Left colon (tissue), 2 donors: Measurements from ENCODE around the gene ADAM19. TPM values are rescaled to one million over a fixed set of nuclear protein-coding genes. Genes with fewer than 3 reads are reported as not detected.

Experiments
- ATAC-seq: fragments of 200-7000 bp; cut with Tn5 transposase; one replicate; pipeline ENCODE4 v1.9.1; 2020; ENCODE audit warnings: mild to moderate bottlenecking, moderate library complexity
- DNase-seq, 2 donors: peaks; one replicate each; pipeline ENCODE4 v3.0.0-alpha.2; 2020
- intact Hi-C, 2 donors: fragments of 100-400 bp; cut with DNase I in 1 of 2; cut with micrococcal nuclease in 1 of 2; formaldehyde crosslinking; loops; one replicate each; pipeline versions ENCODE4 v1.11.2 to v1.14.0; 2022; cut with DNase I, micrococcal nuclease
- total RNA-seq, 2 donors: library from RNA; stranded (reverse); fragmentation: NEBNext Ultra II Directional; extraction: Animal tissue kit (Norgen Biotek cat#: 25700); gene quantifications; one replicate each; pipeline ENCODE4 v1.2.1, GENCODE V29; 2021
- donor health status: DM: no; HTN: no; CAD: no.
- donor health status: DM: yes; HTN: yes; CAD: no.

Gene ADAM19
- total RNA-seq, 2 donors from 2014 or later: 2.7 to 9.1 TPM

DNA sequence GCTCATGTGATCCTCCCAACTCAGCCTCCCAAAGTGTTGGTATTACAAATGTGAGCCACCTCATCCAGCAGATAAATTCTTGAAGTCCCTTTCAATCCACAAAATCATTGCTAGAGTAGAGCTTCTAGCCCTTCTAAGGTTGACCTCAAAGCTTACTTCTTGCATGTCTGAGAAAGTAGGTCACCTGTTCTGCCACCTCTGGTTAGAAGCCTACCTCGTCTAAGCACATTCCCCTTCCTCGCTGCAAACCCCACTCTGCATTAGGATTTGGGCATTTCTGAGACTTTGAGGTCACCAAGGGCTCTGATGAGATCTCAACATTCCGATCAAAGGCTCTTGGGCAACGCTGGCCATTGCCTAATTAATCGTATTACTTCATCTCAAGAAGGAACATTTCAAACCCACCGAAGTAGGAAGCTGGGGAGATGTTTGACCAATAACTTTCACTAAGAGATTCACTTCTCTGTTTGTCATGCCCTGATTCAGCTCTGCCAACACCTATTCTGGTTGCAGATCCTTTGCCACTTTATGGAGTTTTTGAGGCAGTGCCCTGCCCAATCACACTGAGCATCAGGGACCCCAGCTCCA, 8.6 kb downstream of the ADAM19 start:
- intact Hi-C loops: no loop called here
- ATAC-seq (no peak), DNase-seq (no peak)

DNA sequence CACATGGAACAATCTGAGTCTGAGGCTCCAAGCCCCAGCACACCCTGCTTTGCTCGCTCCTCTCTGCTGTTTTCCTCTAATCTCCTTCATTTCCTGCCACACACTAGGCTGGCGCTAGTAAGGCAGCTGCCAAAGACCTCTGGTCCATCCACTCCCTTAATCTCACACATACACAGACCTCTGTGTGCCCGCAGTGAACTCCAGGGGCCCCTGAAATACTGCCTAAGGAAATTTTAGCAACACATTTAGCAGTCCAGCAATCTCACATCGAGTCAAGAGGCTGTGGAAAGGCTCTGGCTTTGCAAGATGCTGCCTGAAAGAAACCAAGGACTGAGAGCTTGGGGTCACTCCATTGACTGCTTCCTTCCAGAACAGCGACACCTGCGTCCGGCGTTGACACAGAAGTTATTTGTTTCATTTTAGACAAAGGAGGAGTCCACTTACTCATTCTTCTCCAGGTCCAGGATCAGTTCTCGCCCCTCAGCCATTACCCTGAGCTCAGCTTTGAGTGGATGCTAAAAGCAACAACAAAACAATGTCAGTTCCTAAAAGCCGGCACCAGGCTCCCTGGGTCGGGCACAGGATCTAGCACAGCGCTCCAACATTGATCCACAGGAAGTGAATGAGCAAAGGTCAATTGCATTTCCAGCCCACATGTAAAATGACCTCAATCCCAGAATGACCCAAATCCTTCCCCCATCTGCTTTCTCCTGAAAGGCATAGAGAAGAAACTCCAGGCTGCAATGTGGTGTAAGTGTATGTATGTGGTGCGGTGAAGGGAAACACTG, 11.5 kb downstream of the ADAM19 start:
- no peak for ATAC-seq
- intact Hi-C loops: no loop called here
- DNase-seq: no peak

DNA sequence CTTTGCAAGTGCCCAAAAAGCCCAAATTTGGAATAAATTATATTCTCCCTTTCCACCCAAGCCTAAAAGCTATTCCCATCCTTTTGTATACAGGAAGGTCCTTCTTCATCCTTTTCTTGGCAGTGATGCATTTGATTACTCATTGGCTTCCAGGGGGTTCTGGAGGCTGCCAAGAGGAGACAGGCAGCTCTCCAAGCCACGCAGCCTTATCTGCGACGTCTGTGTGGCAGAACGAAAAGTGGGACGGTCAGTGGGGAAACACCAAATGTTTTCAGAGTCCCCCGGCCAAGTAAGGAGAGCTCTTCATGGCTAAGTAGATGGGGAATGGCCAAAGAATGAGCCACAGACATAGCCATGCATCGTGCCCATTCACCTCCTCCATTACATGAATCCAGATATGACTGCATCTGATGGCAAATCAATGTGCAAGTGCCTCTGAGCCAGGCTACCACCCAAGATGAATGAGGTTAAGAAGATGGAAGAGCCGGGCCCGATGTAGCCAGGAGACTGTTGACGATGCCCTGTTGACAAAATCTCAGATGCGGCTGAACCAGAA, 12.1 kb downstream of the ADAM19 start:
- no peak for DNase-seq
- ATAC-seq: no peak
- intact Hi-C loops: no loop called here

DNA sequence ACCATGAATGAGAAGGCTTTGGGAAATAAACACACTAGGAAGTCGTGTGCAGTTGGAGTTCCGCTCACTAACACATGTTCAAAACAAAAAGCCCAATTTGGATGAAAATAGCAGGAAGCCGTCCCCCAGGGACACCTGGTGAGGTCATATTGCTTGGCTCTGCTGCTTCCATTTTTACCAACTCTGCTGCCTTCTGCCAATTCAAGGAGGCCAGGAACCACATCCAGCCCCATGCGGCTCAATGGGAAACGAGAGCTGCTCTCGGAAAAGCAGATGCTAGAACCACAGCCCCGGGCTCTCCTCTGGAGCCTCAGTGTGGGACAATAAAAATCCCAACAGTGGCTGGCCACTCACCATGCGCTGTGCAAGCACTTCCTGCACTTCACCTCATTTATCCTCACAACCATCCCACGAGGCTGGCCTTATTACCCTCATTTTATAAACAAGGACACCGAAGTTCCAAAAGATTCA, 13.4 kb downstream of the ADAM19 start:
- intact Hi-C loops: no loop called here
- no peak for DNase-seq
- ATAC-seq: no peak

DNA sequence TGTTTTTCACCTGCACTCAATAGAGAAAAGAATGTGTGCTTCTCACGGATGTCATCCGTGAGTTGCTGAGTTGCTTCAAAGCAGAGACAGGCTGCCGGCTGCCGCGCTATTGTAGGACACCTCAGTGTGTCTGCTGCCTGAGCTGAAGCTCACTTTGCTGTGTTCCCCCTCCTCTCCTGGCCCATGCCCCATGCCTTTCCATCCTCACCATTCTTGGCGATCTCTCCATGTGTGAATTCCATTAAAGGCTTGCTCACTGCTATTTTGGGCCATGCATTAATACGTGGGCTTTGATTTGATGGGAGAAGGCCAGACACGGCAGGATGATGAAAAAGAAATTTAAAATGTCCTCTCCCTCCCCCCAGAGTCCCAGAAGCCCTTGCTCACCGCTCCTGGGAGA, 14.5 kb downstream of the ADAM19 start:
- DNase-seq (no peak), ATAC-seq (no peak)
- intact Hi-C loops: no loop called here

DNA sequence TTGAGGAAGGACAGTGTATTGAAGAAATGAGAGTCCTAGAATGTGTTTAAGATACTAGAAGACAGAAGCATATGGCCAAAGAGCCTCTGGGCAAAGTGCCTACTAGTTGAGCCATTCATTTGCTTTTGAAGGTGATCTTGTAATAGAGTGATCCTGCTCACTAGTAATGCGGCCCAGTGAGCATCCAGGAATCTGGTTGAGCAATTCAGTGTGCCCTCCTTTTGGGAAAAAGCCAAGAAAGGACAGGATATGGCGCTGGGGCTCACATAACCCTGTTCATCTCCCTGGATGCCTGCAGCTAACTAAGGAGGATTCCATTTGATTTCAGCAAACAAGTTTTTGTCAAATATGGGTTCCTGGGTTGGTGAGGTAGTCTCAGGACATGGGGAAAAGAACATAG, 16.3 kb downstream of the ADAM19 start:
- ATAC-seq: no peak
- no peak for DNase-seq
- intact Hi-C loops: no loop called here

DNA sequence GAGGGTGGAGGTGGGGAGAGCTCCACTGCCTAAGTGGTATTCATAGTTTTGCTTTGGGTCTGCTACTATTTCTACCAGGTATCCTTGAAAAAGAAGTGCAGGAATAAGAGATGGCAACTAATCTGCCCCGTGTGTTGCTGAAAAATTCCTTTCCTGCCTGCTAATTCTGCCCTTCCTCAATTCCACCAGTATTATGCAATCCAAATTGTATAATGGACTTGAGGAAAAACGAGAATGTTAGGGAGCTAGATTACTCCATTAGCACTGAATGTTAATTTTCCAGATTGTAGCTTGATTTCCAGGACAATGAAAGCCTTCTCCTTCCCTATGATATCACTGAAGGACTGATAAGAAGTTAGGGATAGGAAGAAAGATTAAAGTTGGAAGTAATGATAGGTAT, 16.9 kb downstream of the ADAM19 start:
- DNase-seq (no peak), ATAC-seq (no peak)
- intact Hi-C loops: no loop called here

DNA sequence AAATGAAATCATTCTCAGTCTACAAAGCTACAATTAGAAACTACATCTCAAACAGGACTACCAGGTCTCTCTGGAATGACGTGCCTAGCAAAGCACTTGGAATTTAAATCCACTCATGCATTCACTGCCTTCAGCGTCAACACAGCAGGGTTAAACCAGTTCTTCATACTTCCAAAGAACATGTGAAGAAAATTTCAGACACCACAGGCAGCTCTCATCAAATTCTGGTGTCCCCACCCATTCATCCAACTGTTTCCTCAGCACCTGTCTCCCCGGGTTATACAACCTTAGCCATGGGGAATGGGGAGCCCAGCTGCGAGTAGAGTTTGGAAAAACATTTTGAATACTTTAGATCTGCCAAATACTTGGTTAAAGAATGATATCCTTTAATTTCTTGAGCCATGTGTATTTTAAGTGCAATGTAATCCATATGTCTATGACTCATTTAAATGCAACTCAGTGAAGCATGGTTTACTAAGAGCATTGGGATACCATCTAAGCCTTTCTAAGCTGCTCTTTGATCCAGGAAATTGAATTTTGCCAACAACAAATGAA, 17.5 kb downstream of the ADAM19 start:
- ATAC-seq: no peak
- intact Hi-C loops: no loop called here
- no peak for DNase-seq

DNA sequence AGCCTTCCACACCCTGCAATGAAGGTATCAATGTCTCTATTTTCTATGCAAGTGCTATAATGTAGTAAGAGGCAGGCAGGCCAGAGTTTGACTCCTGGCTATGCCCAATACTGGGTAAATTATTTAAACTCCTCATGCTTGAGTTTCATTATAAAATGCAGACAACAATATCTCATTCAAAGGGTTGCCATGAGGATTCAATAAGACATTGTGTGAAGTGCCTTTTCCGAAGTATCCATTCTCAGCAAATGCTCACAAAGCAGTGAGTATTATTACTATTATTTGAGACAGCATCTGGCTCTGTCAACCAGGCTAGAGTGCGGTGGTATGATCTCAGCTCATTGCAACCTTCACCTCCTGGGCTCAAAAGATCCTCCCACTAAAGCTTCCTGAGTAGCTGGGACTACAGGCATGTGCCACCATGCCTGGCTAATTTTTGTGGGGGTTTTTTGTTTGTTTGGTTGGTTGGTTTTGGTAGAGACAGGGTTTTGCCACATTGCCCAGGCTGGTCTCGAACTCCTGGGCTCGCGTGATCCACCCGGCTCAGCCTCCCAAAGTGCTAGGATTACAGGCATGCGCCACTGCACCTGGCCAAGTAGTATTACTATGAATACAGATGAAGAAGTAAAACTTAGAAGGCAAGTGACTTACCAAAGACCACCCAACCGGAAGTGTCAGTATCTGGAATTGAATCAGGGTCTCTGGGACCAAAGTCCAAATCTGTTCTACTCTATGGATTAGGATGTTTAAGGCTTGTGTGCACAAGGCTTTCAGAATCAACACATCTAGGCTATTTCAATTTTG, 18.8 kb downstream of the ADAM19 start:
- no peak for ATAC-seq
- intact Hi-C loops: no loop called here
- no peak for DNase-seq

DNA sequence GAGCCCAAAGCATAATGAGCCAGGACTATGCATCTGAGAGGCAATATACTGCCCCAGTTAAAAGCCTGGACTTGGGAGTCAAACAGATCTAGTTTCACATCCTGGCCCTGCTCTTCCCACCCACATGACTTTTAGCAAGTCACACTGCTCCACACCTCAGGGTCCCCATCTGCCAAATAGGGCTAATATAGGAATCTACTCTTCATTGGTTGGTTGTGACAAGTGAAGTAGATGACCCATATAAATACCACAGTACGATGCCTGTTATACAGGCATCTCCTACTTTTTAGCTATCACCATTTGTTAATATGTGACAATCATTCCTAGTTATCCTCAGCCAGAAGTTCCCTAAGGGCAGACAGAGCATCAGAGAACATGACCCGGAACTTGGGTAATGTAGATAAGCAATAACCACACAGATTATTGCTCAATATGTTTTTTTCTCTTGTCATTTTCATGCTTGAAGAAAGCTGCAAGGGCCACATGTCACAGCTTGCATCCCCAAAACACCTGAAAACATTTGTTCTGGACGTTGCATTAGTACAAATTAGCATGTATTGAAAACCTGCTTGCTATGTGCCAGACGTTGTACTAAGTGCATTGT, 20.4 kb downstream of the ADAM19 start:
- ATAC-seq (no peak), DNase-seq (no peak)
- intact Hi-C loops: no loop called here

DNA sequence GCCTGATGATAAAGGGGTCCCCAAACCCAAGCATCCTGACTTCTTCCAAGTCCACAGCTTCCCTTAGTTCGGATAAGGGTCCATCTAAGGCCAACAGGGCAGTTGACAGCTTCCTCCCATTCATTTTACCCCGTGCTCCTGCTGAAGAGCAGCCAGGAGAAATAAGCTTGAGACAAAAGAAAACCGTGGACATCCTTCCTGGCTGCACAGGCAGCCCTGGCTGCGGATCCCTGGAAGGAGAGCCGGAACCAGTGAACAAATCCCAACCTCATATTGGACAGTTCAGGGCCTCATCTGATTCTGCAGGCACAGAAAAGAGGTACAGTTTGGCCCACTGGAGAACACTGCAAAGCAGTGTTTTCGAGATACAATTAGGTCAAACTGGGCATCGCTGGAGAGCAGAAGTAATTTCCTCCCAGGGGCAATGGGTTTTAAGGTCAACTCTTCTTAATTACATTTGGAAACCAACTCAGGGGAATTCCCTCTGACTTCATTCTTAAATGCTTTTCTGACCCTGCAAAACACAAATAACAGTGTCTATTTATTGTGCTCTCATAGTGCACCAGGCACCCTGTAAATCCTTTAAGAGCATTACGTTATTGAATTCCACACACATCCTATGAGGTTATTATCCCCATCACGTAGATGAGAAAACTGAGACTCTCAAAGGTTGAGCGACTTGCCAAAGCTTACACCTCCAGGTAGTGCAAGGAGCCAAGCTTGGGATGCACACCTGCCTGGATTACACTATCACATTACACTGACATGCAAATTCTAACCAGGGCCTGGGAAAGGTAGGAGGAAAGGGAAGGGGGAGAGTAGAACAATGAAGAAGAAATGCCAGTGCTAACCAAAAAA, 21.2 kb downstream of the ADAM19 start:
- DNase-seq (no peak), ATAC-seq (no peak)
- intact Hi-C loops: no loop called here

DNA sequence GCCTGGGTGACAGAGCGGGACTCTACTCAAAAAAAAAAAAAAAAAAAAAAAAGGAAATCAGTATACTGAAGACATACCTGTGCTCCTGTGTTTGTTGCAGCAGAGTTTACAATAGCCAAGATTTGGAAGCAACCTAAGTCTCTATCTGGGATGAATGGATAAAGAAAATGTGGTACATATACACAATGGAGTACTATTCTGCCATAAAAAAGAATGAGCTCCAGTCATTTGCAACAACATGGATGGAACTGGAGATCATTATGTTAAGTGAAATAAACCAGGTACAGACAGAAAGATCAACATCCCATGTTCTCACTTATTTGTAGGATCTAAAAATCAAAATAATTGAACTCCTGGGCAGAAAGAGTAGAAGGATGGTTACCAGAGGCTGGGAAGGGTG, 22.9 kb downstream of the ADAM19 start:
- no peak for DNase-seq
- ATAC-seq: no peak
- intact Hi-C loops: no loop called here

DNA sequence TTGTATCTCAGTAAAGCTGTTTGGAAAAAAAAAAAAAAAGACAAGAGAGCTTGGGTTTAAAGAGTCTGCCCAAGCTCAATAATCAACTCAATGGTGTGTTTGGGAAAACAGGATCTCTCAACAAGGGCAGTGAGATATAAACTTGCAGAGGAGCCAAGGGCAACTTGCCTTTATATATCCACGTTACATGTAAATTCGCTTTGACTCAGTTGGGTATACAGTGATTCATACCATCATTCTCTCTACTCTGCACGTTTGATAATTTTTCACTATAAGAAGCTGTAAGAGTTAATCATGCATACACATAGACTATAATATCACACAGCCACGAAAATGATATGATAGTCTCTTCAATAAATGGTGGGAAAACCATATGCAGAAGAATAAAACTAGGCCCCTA, 24.9 kb downstream of the ADAM19 start:
- no peak for ATAC-seq
- DNase-seq: no peak
- intact Hi-C loops: no loop called here

DNA sequence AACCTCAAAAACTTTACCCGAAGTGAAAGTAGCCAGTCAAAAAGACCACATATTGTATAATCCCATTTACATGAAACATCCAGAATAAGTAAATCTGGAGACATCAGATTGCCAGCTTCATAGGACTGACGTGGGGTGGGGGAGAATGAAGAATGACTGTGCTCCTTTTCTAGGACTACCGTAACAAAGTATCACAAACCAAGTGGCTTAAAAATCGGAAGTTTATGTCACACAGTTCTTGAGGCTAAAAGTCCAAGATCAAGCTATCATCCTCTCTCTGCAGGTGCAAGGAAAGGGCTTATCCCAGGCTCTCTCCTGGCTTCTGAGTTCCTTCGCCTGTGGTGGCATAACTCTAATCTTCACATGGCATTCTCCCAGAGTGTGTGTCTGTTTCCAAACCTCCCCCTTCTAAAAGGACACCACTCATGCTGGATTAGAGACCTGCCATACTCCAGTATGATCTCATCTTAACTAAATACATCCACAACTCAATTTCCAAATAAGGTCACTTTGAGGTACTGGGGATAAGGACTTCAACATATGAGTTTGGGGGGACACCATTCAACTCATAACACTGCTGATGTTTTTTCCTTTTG, 25.5 kb downstream of the ADAM19 start:
- ATAC-seq: no peak
- no peak for DNase-seq
- intact Hi-C loops: no loop called here

DNA sequence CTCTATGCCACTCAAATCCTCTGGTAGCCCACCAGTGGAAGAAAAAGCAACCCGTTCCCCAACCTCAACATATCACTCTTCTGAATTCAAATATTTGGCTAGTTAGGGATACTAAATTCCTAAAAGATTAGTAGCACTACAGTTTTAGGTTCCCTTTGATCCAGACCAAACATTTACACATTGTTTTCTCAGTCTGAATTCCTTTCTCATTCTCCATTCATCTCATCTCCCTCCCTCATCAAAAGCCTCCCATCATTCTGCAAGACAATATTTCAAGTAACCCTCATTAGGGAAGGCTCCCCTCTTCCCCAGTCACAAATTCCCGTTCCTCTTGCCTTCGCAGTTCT, 26.3 kb downstream of the ADAM19 start:
- intact Hi-C loops: no loop called here
- no peak for ATAC-seq
- DNase-seq: no peak

DNA sequence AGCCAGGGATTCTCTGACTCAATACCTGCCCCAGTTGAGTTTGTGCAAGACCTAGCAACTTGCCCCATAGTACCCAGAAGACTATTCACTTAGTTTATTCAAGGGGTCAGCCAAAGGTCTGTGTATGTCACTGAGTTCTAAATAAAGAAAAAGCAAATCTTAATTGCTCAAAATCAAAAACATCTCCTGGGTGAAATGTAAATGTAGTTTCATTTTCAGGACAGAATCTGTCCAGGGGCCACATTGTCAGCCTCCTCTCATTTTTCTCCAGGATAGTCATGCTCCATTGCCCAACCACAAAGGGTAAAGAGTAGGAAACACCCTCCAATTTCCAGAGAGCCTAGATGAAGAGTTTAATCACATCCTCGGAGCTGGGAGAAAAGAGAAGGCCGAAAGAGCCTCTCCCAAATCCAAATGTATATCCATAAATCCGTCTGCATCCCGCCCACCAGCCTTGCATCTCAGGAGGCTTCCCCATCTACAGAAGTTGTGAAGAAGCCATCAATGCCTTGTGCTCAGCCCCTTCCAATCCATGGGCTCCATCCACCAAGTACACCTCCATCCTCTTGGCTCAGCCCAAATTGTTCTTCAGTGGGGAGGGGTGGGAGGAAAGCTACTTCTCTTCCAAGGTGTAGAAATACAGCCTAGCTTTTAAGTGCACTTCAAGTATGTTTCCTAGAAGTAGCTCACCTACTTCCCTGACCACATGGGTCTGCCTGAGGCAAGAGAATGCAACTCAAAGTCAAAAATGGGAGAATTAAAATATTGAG, 26.9 kb downstream of the ADAM19 start:
- ATAC-seq (no peak), DNase-seq (no peak)
- intact Hi-C loops: no loop called here

DNA sequence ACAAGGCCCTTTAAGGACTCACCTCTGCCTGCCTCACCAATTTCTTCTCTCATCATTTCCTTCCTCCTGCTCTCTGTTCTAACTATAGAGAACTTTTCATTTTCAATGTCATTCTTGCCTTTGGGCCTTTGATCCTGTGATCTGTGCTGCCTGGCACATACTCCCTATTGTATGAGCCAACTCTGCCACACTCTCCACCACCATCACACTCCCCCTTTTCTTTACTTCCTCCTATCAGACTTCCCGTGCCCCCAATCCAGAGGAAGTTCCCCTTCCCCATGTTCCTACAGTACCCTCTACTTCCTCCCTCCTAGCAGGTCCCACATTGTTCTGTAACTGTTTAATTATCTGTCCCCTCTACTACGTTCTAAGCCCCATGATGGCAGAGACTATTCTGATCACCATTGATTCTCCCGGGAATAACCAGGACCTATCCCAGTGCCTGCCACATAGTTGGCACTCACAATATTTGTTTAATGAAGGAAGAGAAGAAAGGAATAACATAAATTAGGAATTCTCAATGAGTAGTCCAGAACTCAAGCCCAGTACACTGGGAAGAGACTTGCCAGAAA, 27.5 kb downstream of the ADAM19 start:
- ATAC-seq: no peak
- intact Hi-C loops: no loop called here

More for the DNA sequence above, 27.5 kb downstream of the ADAM19 start:
- no peak for DNase-seq
